Measurements from ENCODE around the gene SNCB. TPM values are rescaled to one million over a fixed set of nuclear protein-coding genes. Genes with fewer than 3 reads are reported as not detected.

SNCB gene
- total and polyA plus RNA-seq, 2 of the 8 experiments (the other 6 are each of a cell fraction or from before 2014, with no cell fraction given), result 4.2 to 5.9 TPM

GRCh38 chr5:176662371-176663333 lies 32.3 kb upstream of the SNCB start:
- H3K4me1 ChIP-seq (replicated peaks in 1 of 4; ENCODE audit: control insufficient read depth in 3 of 4, insufficient read depth in 4 of 4, low read length in 3 of 4), result peaks cover 0 to 12% (median 8%) of the 10 kb centered on the region in 4 experiments; a peak in 6 of 7 replicates
- no peak for TF ChIP-seq GTF2F1 (IDR thresholded peaks at IDR 0.05; ENCODE audit: borderline replicate concordance, low read depth, low read length)
- TF ChIP-seq POLR2A (IDR thresholded peaks at IDR 0.05; ENCODE audit: control extremely low read depth in 1 of 2, low read depth in 2 of 2, low read length in 2 of 2), result no peak
- no peak for TF ChIP-seq SAP30 (IDR thresholded peaks at IDR 0.05; ENCODE audit: insufficient read depth, insufficient replicate concordance, low read length)
- H3K4ac ChIP-seq (replicated peaks; ENCODE audit: insufficient read length, low read depth, low read length), result no peak overlapping the region
- H2BK5ac ChIP-seq (ENCODE audit: low read depth, low read length), result no peak overlapping the region
- no peak overlapping the region for H4K5ac ChIP-seq (ENCODE audit: insufficient read length, low read depth, low read length)
- H4K8ac ChIP-seq (ENCODE audit: extremely low read depth, insufficient read depth, low read length), result peak overlapping the region; percentile 35; the same call in 1 of the 2 replicates
- no peaks in the 10 kb centered on the region for H3K27me3 ChIP-seq (replicated peaks in 1 of 4; ENCODE audit: control insufficient read depth in 3 of 4, extremely low read depth in 1 of 4, insufficient read depth in 3 of 4, low read length in 3 of 4)
- H2AFZ ChIP-seq (ENCODE audit: low read length), result no peak overlapping the region
- H3K79me2 ChIP-seq (ENCODE audit: control insufficient read depth in 1 of 2, insufficient read depth in 2 of 2, low read length in 2 of 2), result no peaks in the 10 kb centered on the region
- ChIA-PET POLR2A (ENCODE audit: partially characterized antibody) (interaction anchor here (0.6 kb wide), 1 partner anchor 134 kb away, joined by 4 read pairs; no protein-coding TSS in a partner anchor), CTCF (ENCODE audit: partially characterized antibody) (interaction anchor here (0.7 to 35.1 kb wide), 7 partner anchors 9 to 220 kb away, joined by 3 to 859 read pairs (median 5); no protein-coding TSS in a partner anchor)
- H4K91ac ChIP-seq (replicated peaks; ENCODE audit: insufficient read length, low read length), result no peak overlapping the region
- no peak overlapping the region for H2BK15ac ChIP-seq (ENCODE audit: low read length)
- H2BK20ac ChIP-seq (ENCODE audit: low read length), result no peak overlapping the region
- 90% methylated on average over 20 of the region's 21 CpGs; no CpG with 5 or more reads in 1 of the 2 experiments for WGBS, 2 experiments (ENCODE audit: extremely low coverage in 1 of 2, insufficient coverage in 1 of 2, insufficient read length in 1 of 2, insufficient replicate concordance in 2 of 2, low coverage in 1 of 2, low lambda C conversion rate in 2 of 2, missing lambda C conversion rate in 1 of 2)
- H2BK12ac ChIP-seq (ENCODE audit: low read depth, low read length), result no peak overlapping the region
- no peak overlapping the region for H3K9ac ChIP-seq (replicated peaks in 1 of 4; ENCODE audit: extremely low read depth in 1 of 4, low read depth in 3 of 4, low read length in 3 of 4)
- H3K4me3 ChIP-seq (ENCODE audit: extremely low read depth in 1 of 4, insufficient read depth in 2 of 4, low read depth in 3 of 4, low read length in 4 of 4), result no peak overlapping the region
- H3K4me2 ChIP-seq (ENCODE audit: insufficient read depth in 1 of 2, low read depth in 2 of 2, low read length in 2 of 2), result no peak overlapping the region
- no peak overlapping the region for H3K14ac ChIP-seq (ENCODE audit: insufficient read length)
- no peak overlapping the region for H2BK120ac ChIP-seq (replicated peaks; ENCODE audit: low read depth, low read length)
- H2AK5ac ChIP-seq (ENCODE audit: low read depth, low read length), result no peak overlapping the region
- FAIRE-seq (no peak), DNase-seq (ENCODE audit: low read depth in 1 of 2, low spot score in 2 of 2) (no peak)
- no peaks in the 10 kb centered on the region for H3K9me3 ChIP-seq (ENCODE audit: insufficient read depth in 2 of 2, low read depth in 1 of 2, low read length in 1 of 2)
- H3K36me3 ChIP-seq (ENCODE audit: control insufficient read depth in 2 of 4, insufficient read depth in 4 of 4, low read length in 3 of 4), result no peaks in the 10 kb centered on the region
- H3K23ac ChIP-seq (ENCODE audit: insufficient read length), result no peak overlapping the region
- H4K20me1 ChIP-seq (replicated peaks in 1 of 2; ENCODE audit: control insufficient read depth in 1 of 2, insufficient read depth in 2 of 2, low read length in 2 of 2), result peaks cover 0 to 4% of the 10 kb centered on the region in 2 experiments
- peaks cover 4% of the 10 kb centered on the region; the same call in 1 of the 2 replicates for H3K23me2 ChIP-seq (ENCODE audit: low read depth, low read length)
- H3K56ac ChIP-seq (replicated peaks; ENCODE audit: insufficient read length, low read depth, low read length), result no peak overlapping the region
- H3K27ac ChIP-seq (ENCODE audit: low read depth, low read length), result no peak overlapping the region
- no peak overlapping the region for H3K18ac ChIP-seq (ENCODE audit: extremely low read depth, low read length)
- no peaks in the 10 kb centered on the region for H3K79me1 ChIP-seq (ENCODE audit: low read depth, low read length)
